Central memory CD8-positive, alpha-beta T cell (primary cell): Measurements from ENCODE around the gene XKR8.
"Not testable (repeated sequence)": the region's sequence is repeated elsewhere in the genome, so short reads cannot be mapped to it uniquely, and the experiment has no call there.

Experiments
- ATAC-seq: fragments of 150-1000 bp; cut with Tn5 transposase; replicated peaks from 2 replicates; pipeline ENCODE4 v1.10.0; 2022; ENCODE audit warnings: mild to moderate bottlenecking, moderate FRiP score, moderate number of reproducible peaks; ENCODE audit not compliant: poor library complexity, severe bottlenecking; ENCODE audit errors: extremely low read depth
- DNase-seq, 2 donors: peaks; one replicate each; pipeline ENCODE4 v3.0.0; 2021; ENCODE audit warnings: low spot score in 2 of 2
- H3K27ac Mint-ChIP-seq: one replicate; pipeline ENCODE4 v1.8.0; 2022; ENCODE audit warnings: low read depth, mild to moderate bottlenecking, moderate library complexity, mixed read lengths
- H3K27me3 Mint-ChIP-seq: one replicate; pipeline ENCODE4 v1.8.0; 2022; ENCODE audit warnings: mixed read lengths
- H3K36me3 Mint-ChIP-seq: one replicate; pipeline ENCODE4 v1.8.0; 2022; ENCODE audit warnings: mild to moderate bottlenecking, moderate library complexity, mixed read lengths; ENCODE audit not compliant: insufficient read depth
- H3K4me1 Mint-ChIP-seq: one replicate; pipeline ENCODE4 v1.8.0; 2022; ENCODE audit warnings: mixed read lengths
- H3K4me3 Mint-ChIP-seq: one replicate; pipeline ENCODE4 v1.8.0; 2022; ENCODE audit warnings: mild to moderate bottlenecking, moderate library complexity, mixed read lengths
- H3K9me3 Mint-ChIP-seq: one replicate; pipeline ENCODE4 v1.8.0; 2022; ENCODE audit warnings: mixed read lengths

XKR8 gene

DNA sequence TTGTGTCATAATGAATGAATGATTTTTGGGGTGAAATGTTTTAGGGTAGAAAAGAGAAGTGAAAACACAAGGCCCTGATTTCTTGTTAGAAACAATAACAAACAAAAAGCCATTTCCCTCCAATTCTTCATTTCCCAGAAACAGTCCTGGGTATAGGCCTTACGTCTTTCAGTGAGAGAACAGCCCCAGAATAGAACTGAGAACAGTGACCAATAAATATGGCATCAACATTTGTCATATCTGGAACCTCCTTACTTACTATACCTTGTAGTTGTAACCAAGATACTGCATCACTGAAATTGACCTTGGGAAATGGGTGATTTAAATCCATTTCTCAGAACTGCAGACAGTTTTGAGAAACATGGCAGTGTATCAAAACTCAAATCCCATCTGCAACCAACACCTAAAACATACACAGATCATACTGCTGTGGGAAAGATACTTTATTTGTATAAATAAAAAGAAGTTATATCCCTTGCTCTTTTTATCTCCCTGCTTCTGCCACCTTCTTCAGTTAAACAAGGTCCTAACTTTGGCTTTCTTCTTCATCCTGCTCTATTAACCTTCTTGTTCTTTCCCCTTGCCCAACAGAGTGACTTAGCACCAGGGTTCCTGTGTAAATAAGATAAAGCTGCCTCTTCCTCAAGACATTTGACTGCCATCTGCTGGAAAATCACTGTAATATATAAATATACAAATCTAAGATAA, 19.5 kb downstream of the XKR8 start:
- Mint-ChIP-seq H3K4me1 (no peaks in the 10 kb centered on the region), H3K9me3 (no peaks in the 10 kb centered on the region), H3K27ac (no peak overlapping the region), H3K4me3 (no peak overlapping the region), H3K36me3 (peaks cover 5% of the 10 kb centered on the region), H3K27me3 (no peaks in the 10 kb centered on the region)
- ATAC-seq (no peak), DNase-seq (no peak)

DNA sequence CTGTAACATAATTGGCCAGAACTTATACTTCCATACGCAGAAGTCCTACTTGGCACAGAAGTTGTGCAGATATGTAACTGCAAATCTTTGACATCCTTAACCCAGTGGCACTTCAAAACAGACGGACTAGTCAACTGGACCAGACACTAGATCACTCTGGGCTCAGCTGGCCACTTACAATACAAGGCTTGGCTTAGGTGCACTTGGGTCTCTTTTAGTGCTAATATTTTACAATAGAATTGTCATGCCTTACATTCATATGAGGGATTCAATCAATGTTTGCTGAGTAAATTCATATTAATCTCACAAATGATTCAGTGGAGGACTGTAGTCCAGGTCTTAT, 20.1 kb downstream of the XKR8 start:
- no peaks in the 10 kb centered on the region for H3K27me3 Mint-ChIP-seq
- no peak overlapping the region for H3K4me3 Mint-ChIP-seq
- no peaks in the 10 kb centered on the region for H3K4me1 Mint-ChIP-seq
- no peaks in the 10 kb centered on the region for H3K9me3 Mint-ChIP-seq
- no peak for ATAC-seq
- no peak overlapping the region for H3K27ac Mint-ChIP-seq
- H3K36me3 Mint-ChIP-seq: peaks cover 5% of the 10 kb centered on the region
- no peak for DNase-seq

DNA sequence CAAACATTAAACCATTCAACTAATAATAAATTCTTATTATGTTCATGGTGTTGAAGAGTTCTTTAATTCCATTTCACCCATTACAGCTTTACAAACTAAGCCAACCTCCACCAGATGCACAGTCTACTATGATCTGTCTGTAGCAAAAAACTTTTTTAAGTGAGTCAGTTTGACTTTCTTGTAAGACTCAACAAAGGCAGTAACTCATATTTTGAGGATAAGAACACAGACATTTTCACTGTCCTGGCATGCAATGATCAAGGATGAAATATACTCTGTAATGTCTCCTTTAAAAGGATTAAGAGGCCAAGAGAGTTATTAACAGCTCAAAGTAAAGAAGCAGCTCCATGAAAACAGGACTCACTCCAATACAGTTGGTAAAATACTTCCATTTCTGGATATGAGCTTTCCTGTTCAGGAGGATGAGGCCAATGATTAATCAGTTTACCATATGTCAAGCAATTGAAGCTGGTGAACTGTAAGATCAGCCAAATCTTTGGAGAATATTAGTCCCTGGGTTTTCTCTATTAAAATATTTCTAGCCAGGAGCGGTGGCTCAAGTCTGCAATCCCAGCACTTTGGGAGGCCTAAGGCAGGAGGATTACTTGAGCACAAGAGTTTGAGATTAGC, 20.6 kb downstream of the XKR8 start:
- H3K9me3 Mint-ChIP-seq: no peaks in the 10 kb centered on the region
- H3K27me3 Mint-ChIP-seq: no peaks in the 10 kb centered on the region
- H3K36me3 Mint-ChIP-seq: peaks cover 5% of the 10 kb centered on the region
- ATAC-seq (no peak), DNase-seq (no peak)
- no peaks in the 10 kb centered on the region for H3K4me1 Mint-ChIP-seq
- H3K27ac Mint-ChIP-seq: no peak overlapping the region
- H3K4me3 Mint-ChIP-seq: no peak overlapping the region

DNA sequence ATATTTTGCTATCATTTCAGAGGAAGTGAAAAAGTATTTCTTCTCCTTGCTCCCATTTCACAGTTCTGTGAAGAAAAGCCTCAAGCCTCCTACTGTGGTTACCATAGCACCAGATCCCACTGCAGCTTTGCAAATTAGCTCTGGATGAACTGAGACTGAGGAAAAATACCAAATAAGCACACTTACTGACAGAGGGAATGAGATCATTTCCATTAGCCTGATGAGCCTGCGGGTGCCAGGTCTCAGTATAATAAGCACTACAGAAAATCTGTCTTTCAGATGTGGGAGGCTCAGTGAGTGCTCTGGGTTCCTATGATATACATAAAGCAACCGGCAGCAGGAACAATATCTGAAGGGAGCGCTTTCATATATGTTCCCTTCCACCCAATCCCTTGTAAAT, 21.4 kb downstream of the XKR8 start:
- DNase-seq (no peak), ATAC-seq (no peak)
- Mint-ChIP-seq H3K36me3 (peaks cover 8% of the 10 kb centered on the region), H3K27ac (no peak overlapping the region), H3K9me3 (no peaks in the 10 kb centered on the region), H3K4me3 (no peak overlapping the region), H3K4me1 (no peaks in the 10 kb centered on the region), H3K27me3 (no peaks in the 10 kb centered on the region)

DNA sequence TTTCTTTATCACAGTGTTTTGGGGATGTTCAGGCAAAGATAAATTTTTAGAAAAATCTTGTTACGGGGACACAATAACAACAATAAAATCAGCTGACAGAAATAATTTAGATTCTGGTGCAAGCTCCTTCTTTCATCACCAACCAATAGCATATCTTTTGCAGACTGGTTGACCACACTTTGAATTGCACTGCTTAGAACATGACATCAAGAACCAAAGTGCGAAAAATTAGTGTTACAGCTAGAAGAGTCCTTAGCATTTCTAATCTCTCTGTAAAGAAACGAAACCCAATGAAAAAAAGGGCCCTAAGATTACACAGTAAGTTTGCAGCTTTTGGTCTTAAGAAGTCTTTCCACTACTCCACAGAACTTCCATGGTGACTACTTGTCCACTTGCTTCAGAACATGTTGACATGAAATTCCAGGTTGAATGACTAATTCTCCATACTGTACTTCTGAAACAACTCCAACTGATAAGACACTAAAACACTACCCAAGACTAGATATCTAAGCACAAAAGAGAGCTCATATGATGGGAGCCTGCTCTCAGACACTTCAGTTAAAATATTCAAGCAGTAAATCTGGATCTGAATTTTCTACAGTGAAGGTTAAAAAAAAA, 31.3 kb downstream of the XKR8 start:
- DNase-seq (no peak), ATAC-seq (peak; percentile 65)
- Mint-ChIP-seq H3K4me1 (peaks cover 27% of the 10 kb centered on the region), H3K4me3 (peak overlapping the region; percentile 58), H3K27ac (peak overlapping the region; percentile 79), H3K27me3 (no peaks in the 10 kb centered on the region), H3K9me3 (no peaks in the 10 kb centered on the region), H3K36me3 (peaks cover 24% of the 10 kb centered on the region)

DNA sequence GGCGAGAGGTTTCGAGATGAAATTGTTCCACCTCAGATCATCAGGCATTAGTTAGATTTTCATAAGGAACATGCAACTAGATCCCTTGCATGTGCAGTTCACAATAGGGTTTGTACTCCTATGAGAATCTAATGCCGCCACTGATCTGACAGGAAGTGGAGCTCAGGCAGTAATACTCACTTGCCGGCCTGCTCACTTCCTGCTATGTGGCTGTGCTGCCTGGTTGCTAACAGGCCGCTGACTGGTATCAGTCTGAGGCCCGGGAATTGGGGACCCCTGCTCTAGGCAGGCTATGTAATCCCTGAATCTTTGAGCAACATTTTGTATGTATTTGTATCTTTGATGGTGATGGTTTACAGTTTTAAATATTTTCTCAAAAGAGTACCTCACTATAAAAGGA, 32.5 kb downstream of the XKR8 start:
- Mint-ChIP-seq H3K4me3 (no peak overlapping the region), H3K4me1 (peaks cover 27% of the 10 kb centered on the region)

DNA sequence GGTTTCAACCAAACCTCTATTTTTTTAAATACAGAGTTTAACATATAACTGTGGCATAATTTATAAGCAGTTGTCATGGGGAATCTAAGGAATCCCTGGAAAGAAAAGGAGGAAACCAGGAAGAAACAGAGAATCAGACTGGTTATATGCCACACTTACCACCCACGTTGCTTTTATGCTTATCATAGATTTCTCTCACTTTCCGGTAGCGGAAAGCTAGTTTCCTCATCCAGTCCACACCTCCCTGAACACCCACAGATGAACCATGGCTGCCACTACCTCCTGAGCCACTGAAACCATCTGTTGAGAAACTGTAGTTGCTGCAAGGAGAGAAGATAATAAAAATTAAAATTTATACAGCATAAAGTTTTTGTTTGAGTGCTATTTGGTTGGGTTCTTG, 33.5 kb downstream of the XKR8 start:
- DNase-seq (no peak), ATAC-seq (no peak)
- Mint-ChIP-seq H3K9me3 (no peaks in the 10 kb centered on the region), H3K27ac (peak overlapping the region; percentile 4), H3K27me3 (no peaks in the 10 kb centered on the region), H3K4me3 (no peak overlapping the region), H3K36me3 (peaks cover 28% of the 10 kb centered on the region), H3K4me1 (peaks cover 27% of the 10 kb centered on the region)

More for the DNA sequence above, 32.5 kb downstream of the XKR8 start:
- Mint-ChIP-seq H3K36me3 (peaks cover 24% of the 10 kb centered on the region), H3K27ac (peak overlapping the region; percentile 81), H3K9me3 (no peaks in the 10 kb centered on the region), H3K27me3 (no peaks in the 10 kb centered on the region)
- peak; percentile 89 for ATAC-seq
- peak; percentile 26 to 43 for DNase-seq

DNA sequence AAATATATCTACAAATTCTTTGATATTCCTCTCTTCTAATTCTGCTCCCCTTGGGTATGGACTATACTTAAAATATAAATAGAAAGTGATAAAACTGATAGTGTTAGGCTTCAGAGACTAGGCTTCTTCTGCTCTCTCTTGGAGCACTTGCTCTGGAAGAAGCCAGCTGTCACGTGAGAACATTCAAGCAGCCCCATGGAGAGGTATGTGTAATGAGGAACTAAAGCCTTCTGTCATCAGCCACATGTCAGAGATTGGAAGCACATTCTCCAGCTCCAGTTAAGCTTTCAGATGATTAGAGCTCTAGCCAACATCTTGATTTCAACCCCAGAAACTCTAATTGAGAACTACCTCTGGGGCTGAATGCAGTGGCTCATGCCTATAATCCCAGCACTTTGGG, 34.3 kb downstream of the XKR8 start:
- H3K36me3 Mint-ChIP-seq: peaks cover 31% of the 10 kb centered on the region

DNA sequence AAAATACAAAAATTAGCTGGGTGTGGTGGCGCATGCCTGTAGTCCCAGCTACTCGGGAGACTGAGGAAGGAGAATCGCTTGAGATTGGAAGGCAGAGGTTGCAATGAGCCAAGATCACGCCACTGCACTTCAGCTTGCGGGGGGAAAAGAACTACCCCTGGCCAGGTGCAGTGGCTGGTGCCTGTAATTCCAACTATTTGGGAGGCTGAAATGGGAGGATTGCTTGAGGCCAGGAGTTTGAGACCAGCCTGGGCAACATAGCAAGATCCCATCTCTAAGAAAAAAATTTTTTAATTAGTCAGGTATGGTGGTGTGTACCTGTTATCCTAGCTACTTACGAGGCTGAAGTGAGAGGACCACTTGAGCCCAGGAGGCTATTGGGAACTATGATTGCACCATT, 34.8 kb downstream of the XKR8 start:
- peaks cover 27% of the 10 kb centered on the region for H3K4me1 Mint-ChIP-seq
- H3K9me3 Mint-ChIP-seq, H3K4me3 Mint-ChIP-seq, H3K27me3 Mint-ChIP-seq, DNase-seq, ATAC-seq, H3K27ac Mint-ChIP-seq: not testable (repeated sequence)
- peaks cover 33% of the 10 kb centered on the region for H3K36me3 Mint-ChIP-seq

More for the DNA sequence above, 34.3 kb downstream of the XKR8 start:
- ATAC-seq (no peak), DNase-seq (no peak)
- no peaks in the 10 kb centered on the region for H3K27me3 Mint-ChIP-seq
- peaks cover 27% of the 10 kb centered on the region for H3K4me1 Mint-ChIP-seq
- no peaks in the 10 kb centered on the region for H3K9me3 Mint-ChIP-seq
- peak overlapping the region; percentile 16 for H3K27ac Mint-ChIP-seq
- H3K4me3 Mint-ChIP-seq: no peak overlapping the region

DNA sequence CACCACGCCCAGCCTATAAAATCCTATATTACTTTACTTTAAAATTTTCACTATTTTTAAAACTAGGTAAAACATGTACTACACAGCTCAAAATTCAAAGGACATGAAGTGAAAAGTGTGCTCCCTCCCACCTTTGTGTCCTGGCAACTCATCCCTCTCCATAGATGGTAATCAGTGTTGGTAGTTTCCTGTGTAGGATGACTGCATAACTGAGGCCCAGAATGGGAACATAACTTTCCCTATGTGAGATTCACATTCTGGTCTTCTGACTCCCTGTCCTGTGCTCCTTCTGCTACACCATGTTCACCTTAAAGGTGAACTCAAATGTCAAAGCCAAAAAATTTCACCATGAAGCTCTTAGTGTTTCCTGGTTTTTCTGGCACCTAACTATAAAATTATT, 39.3 kb downstream of the XKR8 start:
- ATAC-seq (no peak), DNase-seq (no peak)
- Mint-ChIP-seq H3K27me3 (no peaks in the 10 kb centered on the region), H3K4me1 (no peaks in the 10 kb centered on the region), H3K27ac (no peak overlapping the region), H3K36me3 (peaks cover 44% of the 10 kb centered on the region), H3K4me3 (no peak overlapping the region), H3K9me3 (no peaks in the 10 kb centered on the region)

DNA sequence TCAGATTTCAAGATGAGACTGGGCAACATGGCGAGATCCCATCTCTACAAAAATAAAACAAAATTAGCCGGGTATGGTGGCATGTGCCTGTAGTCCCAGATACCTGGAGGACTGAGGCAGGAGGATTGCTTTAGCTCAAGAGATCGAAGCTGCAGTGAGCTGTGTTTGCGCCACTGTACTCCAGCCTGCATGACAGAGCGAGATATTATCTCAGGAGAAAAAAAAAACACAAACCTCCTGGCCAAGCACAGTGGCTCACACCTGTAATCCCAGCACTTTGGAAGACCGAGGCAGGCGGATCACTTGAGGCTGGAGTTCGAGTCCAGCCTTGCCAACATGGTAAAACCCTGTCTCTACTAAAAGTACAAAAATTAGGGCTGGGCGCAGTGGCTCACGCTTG, 42.8 kb downstream of the XKR8 start:
- no peak for DNase-seq
- no peak overlapping the region for H3K27ac Mint-ChIP-seq
- H3K36me3 Mint-ChIP-seq: peaks cover 57% of the 10 kb centered on the region
- no peak overlapping the region for H3K4me3 Mint-ChIP-seq
- ATAC-seq: no peak
- no peaks in the 10 kb centered on the region for H3K4me1 Mint-ChIP-seq
- H3K27me3 Mint-ChIP-seq: no peaks in the 10 kb centered on the region
- no peaks in the 10 kb centered on the region for H3K9me3 Mint-ChIP-seq

DNA sequence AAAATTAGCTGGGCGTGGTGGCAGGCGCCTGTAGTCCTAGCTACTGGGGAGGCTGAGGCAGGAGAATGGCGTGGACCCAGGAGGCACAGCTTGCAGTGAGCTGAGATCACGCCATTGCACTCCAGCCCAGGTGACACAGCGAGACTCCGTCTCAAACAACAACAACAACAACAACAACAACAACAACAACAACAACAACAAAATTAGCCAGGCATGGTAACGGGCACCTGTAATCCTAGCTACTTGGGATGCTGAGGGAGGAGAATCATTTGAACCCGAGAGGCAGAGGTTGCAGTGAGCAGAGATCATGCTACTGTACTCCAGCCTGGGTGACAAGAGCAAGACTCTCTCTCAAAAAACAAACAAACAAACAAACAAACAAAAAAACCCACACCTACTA, 43.3 kb downstream of the XKR8 start:
- H3K4me1 Mint-ChIP-seq, H3K4me3 Mint-ChIP-seq, DNase-seq, ATAC-seq, H3K9me3 Mint-ChIP-seq, H3K27ac Mint-ChIP-seq, H3K27me3 Mint-ChIP-seq: not testable (repeated sequence)
- H3K36me3 Mint-ChIP-seq: peaks cover 53% of the 10 kb centered on the region

DNA sequence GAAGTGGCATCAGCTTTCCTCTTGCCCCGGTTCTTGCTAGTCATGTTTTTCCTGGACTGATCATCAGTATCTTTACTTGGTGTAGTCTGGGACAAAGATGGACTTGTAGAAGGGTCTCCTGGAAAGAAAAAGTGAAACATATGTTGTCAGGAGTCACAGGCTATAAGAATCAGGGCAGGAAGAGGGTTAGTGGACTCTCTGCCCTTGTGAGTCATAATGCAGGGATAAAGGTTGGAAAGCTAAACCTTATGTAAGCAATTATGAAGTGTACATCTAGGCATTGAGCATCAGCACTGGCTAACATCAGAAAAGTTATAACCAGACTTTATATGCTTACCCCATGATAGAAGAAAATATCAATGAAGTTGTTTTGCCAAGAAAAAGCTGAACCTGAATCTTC, 51.2 kb downstream of the XKR8 start:
- Mint-ChIP-seq H3K4me3 (no peak overlapping the region), H3K9me3 (no peaks in the 10 kb centered on the region), H3K27ac (no peak overlapping the region), H3K36me3 (peaks cover 45% of the 10 kb centered on the region), H3K27me3 (no peaks in the 10 kb centered on the region), H3K4me1 (peaks cover 4% of the 10 kb centered on the region)
- DNase-seq (no peak), ATAC-seq (no peak)
